HG02840 (cell line): ENCODE measurements around the gene ANKHD1.

ENCODE experiments used
- ATAC-seq: cut with Tn5 transposase; IDR thresholded peaks from one replicate; pipeline ENCODE4 v1.9.1; 2021; ENCODE audit warnings: mild to moderate bottlenecking, moderate library complexity, moderate number of reproducible peaks; ENCODE audit not compliant: unreplicated experiment, low FRiP score

ANKHD1 gene

DNA sequence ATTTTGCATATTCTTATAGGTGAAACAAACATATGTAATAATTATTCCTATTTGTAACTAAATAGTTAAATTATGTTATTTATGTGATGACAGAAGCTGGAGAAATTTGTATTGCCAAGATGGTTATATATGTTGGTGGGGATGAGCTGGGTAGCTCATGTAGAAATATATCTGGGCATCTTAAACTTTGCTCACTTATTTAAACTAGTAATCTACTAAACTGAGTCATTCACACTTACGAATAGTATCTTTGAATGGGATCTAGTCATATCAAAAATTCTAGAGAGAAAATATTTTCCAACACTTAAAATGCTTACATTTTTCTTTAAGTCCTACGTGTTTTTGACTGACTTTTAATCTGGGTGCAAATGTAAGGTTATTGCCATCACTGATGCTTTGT lies 101.2 kb downstream of the ANKHD1 start:
- no peak for ATAC-seq

DNA sequence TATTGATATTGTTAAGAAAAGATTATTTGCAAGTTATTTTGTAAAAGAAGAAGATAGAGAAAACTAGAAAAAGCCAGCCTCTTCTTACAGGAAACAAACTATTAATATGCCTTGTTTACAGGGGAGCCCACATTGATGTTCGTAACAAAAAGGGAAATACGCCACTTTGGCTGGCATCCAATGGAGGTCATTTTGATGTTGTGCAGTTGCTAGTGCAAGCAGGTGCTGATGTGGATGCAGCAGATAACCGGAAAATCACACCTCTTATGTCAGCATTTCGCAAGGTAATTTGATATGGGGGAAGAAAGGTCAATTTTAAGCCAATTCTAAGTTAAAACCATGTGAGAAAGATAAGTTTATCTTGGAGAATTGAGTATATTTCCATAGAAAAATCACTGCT lies 108.3 kb downstream of the ANKHD1 start:
- ATAC-seq = no peak

DNA sequence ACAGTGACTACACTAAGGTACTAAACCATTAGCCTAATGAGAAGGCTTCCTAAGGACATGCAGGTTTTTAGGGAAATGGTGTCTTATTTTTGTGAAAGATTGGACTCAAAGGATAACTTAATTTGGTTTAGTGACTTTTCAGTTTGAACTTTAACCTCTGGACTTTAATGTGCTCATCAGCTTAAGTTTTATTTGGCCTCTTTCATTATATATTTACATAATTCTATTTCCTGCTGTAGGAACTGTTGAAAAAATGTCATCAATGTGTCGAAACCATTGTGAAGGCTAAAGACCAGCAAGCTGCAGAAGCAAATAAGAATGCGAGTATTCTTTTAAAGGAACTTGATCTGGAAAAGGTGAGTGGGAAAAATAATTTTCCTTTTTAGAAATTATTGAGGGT lies 111.5 kb downstream of the ANKHD1 start:
- no peak for ATAC-seq

DNA sequence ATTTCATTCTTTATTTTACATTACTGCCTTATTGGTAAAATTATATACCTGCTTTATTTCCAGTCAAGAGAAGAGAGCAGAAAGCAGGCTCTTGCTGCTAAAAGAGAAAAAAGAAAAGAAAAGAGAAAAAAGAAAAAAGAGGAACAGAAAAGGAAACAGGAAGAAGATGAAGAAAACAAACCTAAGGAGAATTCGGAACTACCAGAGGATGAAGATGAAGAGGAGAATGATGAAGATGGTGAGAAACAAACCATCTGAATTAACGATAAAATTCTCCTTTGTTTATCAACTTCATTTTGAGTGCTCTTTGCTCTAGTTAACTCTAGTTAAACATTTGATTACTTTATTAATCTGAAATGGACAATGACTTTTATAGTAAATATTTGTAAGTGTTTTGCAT lies 122.4 kb downstream of the ANKHD1 start:
- ATAC-seq = no peak

DNA sequence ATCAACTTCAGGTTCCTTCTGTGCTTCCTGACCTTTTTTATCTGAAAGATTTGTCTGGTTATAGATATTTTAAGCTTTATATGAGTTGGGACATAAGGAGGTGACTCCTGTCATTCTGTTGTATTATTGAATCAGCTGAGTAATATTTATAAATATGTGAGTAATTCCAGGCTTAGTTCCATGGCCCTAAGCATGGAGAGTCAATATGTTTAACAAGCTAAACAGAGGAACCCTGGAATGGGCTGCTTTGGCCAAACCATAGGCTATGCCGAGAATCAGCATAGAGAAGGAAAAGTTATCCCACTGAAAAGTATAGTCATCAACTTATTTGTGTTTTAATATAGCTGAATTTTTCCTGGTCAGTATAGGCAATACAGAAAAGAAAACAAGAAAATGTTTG lies 138.6 kb downstream of the ANKHD1 start:
- no peak for ATAC-seq

DNA sequence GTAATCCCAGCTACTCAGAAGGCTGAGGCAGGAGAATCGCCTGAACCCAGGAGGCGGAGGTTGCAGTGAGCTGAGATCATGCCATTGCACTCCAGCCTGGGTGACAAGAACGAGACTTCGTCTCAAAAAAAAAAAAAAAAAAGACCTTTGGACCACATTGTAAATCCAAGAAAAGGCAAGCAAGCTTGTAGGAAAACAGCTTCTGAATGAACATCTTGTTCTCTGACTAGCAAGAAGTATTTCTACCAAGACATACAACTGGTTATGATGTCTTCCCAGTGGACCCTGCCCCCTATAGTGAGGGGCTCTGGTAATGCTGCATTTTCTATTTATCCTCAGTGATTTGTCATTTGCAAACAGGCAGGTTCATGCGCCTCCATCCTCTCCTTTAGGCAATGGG lies 141.3 kb downstream of the ANKHD1 start:
- no peak for ATAC-seq

DNA sequence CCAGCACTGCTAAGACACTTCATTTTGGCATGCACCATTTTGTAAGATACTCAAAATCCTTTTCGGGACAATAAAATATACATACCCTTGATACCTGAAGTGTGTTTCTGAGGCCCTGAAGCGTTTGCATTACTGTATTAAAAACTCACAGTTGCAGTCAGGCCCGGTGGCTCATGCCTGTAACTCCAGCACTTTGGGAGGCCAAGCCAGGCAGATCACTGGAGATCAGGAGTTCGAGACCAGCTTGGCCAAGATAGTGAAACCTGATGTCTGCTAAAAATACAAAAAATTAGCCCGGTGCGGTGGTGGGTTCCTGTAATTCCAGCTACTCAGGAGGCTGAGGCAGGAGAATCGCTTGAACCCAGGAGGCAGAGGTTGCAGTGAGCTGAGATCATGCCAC lies 143.4 kb downstream of the ANKHD1 start:
- ATAC-seq = no peak

DNA sequence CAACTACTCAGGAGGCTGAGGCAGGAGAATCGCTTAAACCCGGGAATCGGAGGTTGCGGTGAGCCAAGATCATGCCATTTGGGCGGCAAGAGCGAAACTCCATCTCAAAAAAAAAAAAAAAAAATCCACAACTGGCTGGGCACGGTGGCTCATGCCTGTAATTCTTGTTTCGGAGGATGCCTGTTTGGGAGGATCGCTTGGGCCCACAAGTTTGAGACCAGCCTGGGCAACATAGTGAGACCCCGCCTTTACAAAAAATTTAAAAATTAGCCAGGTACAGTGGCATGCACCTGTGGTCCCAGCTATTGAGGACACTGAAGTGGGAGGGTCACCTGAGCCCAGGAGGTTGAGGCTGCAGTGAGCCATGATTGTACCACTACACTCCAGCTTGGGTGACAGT lies 144.0 kb downstream of the ANKHD1 start:
- no peak for ATAC-seq

DNA sequence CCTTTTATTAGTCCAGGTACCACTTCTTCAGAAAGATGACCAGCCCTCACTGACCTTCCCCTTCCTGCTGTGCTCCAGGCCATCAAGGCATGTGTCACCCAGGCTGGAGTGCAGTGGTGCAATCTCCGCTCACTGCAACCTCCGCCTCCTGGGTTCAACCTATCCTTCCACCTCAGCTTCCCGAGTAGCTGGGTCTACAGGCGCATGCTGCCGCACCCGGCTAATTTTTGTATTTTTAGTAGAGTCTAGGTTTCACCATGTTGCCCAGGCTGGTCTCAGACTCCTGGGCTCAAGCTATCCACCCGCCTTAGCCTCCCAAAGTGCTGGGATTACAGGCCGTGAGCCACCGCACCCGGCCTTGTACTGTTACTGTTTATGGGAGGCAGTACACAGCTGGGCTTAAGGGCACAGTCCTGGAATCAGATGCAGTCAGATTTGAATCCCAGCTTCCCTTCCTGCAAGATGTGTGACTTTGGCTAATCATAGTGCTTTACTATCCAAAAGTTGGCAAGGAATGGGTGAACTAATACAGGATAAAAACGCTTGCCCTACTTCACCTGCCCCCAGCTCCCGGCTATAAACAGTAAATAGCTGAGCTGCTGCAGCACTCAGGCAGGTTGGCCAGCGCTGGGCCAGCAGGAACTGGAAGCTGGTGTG lies 145.3 kb downstream of the ANKHD1 start:
- no peak for ATAC-seq

DNA sequence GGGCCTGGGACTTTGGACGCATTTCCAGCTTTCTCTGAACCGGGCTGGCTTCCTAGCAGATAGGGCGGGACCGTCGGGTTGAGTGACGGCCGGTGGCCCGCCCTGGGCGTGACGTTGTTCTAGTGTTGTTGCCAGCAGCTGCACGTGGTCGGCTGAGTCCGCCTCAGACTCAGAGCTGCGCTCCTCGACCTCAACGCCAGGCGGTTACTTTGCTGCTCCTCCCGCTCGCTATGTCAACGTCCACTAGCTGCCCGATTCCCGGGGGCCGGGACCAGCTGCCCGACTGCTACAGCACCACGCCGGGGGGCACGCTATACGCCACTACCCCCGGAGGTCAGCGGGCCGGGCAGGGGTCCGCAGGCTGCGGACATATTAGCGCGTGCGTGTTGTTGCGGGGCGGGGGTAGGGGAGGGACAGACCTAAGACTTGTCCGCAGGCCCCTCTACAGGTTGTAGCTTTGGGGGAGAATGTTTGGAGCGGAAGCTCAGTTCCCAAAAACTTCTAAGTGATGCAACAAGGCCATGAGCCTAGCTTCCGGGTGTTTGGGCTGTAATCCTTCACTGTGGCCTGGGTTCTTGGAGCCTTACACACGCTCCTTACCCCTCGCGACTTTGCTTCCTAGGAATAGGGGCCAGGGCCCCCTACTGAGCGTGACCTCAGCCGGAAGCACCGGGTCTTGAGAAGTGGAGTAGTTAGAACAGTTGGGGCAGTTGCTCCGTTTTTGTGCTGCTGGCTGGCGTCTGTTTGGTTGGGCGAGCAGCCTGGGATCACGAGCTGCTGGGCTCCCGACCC lies 146.1 kb downstream of the ANKHD1 start, which contains the start of gene EIF4EBP3:
TSS of gene EIF4EBP3 (plus strand) at position 155 of the 792 bp plus-strand sequence. CDS start at position 231, 76 bp downstream.
- ATAC-seq = peak; percentile 99

DNA sequence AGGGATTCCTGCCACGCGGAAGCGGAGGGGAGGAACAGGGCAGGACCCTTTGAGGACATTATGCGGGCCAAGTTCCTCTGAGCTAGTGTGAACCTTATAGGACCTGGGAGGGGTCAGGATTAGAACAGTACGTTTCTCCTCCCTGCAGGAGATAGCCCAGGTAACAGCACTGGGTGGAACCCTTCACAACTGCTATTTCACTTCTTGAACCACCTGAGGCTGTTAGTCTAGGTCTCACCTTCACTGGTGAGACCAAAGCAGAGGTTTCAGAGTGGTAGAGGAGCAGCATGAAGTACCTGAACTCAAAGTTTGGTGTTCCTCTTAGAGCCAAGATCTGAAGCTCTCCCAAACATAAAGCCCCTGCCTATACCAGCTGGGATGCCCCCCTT lies 146.7 kb downstream of the ANKHD1 start:
- ATAC-seq = no peak

DNA sequence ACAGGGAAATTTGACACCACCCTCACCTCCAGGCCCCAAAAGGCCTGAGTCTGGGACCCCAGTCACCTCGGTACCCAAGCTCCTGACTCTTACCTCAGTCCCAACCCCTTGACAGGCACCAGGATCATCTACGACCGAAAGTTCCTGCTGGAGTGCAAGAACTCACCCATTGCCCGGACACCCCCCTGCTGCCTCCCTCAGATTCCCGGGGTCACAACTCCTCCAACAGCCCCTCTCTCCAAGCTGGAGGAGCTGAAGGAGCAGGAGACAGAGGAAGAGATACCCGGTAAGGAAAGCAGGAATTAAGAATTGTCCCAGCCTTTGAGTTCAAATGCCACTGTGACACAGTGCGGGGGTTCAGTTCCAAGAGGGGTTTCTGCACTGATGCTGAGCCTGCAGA lies 147.2 kb downstream of the ANKHD1 start:
- ATAC-seq = no peak

DNA sequence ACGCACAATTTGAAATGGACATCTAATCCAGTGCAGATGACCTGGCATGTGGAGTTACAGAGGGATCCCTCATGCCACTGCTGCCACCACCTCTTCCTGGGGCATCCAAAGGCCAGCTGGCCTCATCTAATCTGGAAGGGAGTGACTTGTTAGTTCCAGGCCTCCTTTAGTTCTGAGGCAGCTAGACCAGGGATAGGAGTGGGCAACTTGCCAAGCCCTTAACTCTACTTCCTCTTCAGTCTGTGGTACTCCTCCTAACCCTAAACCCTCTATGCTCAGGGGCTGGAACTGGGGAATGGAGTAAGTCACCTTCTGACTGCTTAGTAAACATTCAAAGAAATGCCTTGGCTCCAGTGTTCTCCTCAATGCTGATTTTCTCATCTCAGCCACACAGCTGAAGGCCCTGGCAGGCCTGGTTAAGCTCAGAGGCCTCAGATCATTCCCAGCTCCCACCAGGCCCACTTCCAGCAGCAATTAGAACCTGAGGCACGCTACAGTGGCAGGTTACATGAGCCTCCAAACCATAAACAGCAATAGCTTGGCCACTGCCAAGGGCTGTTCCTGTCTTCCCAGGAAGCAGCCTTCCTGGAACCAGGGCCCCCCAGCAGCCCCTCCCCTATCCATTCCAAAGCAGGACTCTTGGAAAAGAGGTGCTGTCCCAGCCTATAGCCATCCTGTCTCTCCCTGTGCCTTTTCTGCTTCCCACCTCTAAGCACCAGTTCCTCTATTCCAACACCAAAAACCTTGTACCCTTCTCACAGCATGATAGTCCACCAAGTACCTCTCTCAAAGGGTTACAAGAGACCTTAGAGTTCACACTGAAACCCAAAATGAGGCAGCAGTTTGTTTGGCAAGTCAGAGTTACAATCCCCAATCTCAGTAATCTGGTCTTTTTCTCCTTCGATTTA lies 147.9 kb downstream of the ANKHD1 start:
- no peak for ATAC-seq

DNA sequence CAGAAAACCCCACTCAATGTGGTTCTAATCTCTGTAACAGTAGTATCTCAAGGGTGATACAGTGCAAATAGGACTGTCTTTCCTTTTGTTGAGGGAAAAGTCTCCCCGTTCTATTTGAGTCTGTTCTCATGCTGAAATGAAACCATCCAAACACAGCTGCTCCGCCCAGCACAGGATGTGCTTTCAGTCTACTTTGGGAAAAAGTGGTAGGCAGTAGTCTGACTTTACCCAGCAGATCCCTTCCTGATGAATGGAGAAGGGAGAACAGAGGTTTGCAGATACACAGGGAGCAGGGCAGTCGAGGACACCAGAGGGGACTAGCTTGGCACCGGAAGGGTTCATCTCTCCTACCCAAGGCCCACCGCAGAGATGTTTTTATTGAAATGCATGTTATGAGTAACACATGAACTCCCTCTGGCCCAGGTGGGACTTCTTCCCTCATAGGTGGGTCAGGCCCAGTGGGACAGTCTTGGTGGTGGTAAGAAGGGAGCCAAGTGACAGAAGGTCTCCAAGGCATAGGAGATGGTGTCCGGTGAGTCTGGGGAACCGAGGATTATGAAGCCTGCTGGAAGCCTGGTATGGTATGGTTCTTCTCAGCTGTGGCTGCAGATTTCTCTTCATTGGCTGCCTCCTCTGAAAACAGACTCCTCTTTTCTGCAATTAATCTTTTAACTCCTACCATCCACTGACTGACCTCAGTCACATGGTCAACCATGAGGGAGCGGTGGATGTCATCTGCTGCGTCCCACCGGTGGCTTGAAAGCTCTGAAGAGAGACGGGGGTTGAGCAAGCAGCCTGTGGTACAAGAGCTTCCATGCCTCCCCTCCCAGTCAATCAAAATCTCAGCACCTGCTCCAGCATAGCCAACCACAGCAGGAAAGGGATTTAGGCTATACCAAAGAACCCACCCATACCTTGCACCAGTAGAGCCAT lies 148.8 kb downstream of the ANKHD1 start:
- ATAC-seq = no peak

DNA sequence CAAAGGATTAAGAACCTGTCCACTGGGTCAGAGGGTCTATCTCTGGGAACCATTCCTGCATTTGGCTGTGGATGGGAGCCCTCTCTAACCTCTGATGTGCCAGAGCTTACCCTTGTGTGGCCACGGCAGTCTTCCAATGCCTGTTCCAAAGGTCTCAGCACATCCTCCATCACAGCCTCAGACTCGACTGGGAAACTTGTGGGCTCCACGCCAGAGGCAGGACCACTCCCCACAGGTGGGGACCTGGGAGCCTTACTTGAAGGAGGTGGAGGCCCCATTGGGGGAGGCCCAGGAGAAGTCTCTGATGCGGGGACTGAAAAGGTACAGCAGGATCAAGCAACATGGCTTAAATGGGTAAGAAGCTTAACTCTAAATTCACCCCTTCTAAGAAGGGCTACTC lies 150.2 kb downstream of the ANKHD1 start:
- ATAC-seq = no peak

DNA sequence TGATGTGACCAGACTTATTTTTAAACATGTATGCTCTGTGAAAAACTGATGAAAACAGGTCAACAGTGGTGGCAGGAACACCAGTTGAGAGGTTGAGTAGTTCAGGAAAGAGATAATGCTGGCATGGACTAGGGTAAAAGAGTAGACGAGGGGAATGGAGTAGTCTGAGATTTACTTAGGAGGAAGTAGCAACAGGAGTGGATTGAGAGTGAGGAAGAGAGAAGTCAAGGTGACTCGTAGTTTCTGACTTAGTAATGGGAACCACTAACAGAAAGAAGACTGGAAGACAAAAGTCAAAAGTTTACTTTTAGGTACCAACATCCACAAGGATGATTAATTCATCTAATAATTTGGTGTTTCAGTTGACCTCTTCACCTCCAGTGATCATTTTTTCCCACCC lies 152.0 kb downstream of the ANKHD1 start:
- no peak for ATAC-seq

DNA sequence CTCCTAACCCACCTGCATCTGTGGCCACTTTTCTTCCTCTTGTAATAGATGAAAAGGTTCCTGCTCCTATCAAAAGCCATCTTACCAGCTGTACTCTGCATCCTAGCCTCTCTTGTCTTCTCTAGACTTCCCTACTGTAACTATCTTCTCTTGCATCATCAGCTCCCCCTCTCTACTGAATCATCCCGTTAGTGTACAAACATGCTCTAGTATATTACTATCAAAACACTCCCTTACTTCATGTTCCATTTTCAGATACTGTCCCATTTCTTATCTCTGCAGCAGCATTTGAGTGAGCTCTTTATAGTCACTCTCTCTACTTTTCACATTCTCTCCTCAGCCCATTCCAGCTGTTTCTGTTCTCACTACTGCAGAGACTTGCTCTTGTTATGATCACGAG lies 152.8 kb downstream of the ANKHD1 start:
- no peak for ATAC-seq

DNA sequence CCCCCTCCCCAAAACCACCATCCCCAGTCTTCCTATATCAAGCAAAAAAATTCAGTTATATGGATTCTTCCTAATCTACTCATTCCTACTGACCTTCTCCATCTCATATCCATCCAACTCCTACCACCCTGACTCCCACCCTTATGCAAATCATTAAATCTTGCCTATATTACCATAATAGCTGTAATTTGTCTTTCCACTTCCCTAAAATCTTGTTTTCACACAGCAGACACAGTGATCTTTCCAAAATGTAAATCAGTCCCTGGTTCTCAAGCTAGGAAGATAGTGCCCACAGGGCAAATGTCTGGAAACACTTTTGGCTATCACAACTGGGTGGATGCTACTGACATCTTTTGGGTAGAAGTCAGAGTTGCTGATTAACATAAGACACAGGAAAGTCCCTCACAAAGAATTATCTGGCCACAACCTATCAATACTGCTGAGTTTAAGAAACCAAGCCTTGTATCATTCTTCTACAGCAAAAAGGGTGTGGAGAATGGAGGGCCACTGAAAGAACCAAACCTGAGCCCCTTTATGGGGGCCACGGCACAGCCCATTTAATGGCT lies 154.2 kb downstream of the ANKHD1 start:
- no peak for ATAC-seq

DNA sequence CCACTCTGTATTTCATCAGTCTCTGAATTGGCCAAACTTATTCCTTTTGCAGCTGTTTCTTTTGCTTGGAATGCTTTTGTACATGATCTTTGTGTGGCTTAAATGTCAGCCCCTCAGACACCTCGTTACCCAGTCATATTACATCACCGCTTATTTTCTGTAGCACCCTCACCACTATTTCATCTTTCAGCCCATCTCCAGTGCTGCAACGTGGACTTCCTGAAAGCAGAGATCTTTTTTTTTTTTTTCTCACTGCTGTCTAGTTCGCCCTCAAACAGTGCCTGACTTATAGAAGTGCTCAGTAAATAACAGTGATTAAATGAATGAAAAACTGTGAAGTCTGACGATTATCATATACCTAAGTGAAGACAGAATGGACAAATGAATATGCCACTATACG lies 154.8 kb downstream of the ANKHD1 start:
- ATAC-seq = no peak
